Thyroid gland (tissue), 4 donors: ENCODE measurements around the gene NFYB.

Experiments
- POLR2A ChIP-seq, 2 donors: fragments of 450-650 bp; IDR thresholded peaks; one replicate each; pipeline ENCODE4 v1.6.1; 2017; ENCODE audit warnings: antibody characterized with exemption in 2 of 2, mild to moderate bottlenecking in 2 of 2, moderate library complexity in 1 of 2
- TF ChIP-seq, protein P1 (sequence below), 6 experiments: fragments of 200-600 bp in 3 of 6; fragments of 450-650 bp in 3 of 6; sonication (generic) in 3 of 6; IDR thresholded peaks; one replicate each; pipeline ENCODE4 v1.5.1; 2016 to 2019; ENCODE audit warnings: antibody characterized with exemption in 6 of 6, mild to moderate bottlenecking in 2 of 6, inconsistent platforms in 1 of 6, moderate library complexity in 1 of 6

DNA sequence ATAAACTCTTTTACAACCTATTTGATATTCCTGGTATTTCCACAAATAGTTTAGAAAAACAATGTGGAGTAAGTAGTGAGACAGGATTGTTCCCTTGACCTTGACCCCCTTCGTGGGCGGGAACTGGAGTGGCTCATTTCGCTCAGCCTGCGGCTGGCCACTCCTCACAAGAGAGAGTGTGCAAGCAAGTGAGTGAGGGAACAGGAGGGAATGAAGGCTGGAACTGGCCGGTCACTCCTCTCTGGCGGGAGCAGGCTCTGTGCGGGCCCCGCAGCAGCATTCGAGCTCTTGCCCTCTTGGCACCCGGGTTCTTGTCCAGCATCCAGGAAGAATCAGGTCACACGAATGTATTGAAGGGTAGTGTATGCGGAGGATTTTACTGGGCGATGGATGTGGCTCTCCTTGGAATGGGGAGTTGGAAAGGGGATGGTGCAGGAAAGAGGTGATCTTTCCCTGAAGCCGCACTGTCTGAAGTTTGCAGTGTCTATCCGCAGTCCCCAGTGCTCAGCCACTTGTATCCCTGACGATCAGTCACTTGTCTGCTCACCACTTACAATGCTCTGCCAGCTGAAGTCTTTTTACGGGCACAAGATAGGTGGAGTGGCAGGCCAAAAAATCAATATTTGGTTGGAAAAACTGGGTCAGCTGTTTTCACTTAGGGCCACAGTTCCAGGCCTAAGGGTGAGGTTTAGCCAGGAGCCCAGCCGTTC lies 49.6 kb upstream of the NFYB start:
- TF ChIP-seq POLR2A (IDR thresholded peaks at IDR 0.05), result no peak
- TF ChIP-seq, protein P1, sequence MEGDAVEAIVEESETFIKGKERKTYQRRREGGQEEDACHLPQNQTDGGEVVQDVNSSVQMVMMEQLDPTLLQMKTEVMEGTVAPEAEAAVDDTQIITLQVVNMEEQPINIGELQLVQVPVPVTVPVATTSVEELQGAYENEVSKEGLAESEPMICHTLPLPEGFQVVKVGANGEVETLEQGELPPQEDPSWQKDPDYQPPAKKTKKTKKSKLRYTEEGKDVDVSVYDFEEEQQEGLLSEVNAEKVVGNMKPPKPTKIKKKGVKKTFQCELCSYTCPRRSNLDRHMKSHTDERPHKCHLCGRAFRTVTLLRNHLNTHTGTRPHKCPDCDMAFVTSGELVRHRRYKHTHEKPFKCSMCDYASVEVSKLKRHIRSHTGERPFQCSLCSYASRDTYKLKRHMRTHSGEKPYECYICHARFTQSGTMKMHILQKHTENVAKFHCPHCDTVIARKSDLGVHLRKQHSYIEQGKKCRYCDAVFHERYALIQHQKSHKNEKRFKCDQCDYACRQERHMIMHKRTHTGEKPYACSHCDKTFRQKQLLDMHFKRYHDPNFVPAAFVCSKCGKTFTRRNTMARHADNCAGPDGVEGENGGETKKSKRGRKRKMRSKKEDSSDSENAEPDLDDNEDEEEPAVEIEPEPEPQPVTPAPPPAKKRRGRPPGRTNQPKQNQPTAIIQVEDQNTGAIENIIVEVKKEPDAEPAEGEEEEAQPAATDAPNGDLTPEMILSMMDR (IDR thresholded peaks at IDR 0.05), result no peak
